NCI-H524 (cell line): Measurements from ENCODE around the gene KLF15.
"Not testable (repeated sequence)": the region's sequence is repeated elsewhere in the genome, so short reads cannot be mapped to it uniquely, and the experiment has no call there.

Experiments
- DNase-seq, 2 experiments: peaks; one replicate each; lab custom pipeline; 2025; lab: John Stamatoyannopoulos, UW

Gene KLF15

GRCh38 chr3:126345641-126346460, 11.4 kb downstream of the KLF15 start:
- no peak for DNase-seq

- DNase-seq = no peak
Measured at GRCh38 chr3:126345231-126345630, 12.0 kb downstream of the KLF15 start.

- no peak for DNase-seq
Measured at GRCh38 chr3:126344380-126345041, 12.7 kb downstream of the KLF15 start.

- DNase-seq = no peak
Measured at GRCh38 chr3:126343649-126344035, 13.6 kb downstream of the KLF15 start.

GRCh38 chr3:126342991-126343648, 14.1 kb downstream of the KLF15 start:
- peak; percentile 23 to 67 for DNase-seq

- DNase-seq = no peak
Measured at GRCh38 chr3:126342211-126342610, 15.0 kb downstream of the KLF15 start.

GRCh38 chr3:126341755-126342150, 15.5 kb downstream of the KLF15 start:
- DNase-seq = no peak

- no peak for DNase-seq
Measured at GRCh38 chr3:126340943-126341754, 16.1 kb downstream of the KLF15 start.

GRCh38 chr3:126340596-126340942, 16.6 kb downstream of the KLF15 start:
- DNase-seq = no peak

GRCh38 chr3:126340081-126340511, 17.1 kb downstream of the KLF15 start:
- DNase-seq = no peak

GRCh38 chr3:126339466-126339865, 17.7 kb downstream of the KLF15 start:
- no peak for DNase-seq

GRCh38 chr3:126338790-126339288, 18.4 kb downstream of the KLF15 start:
- no peak for DNase-seq

GRCh38 chr3:126337980-126338651, 19.1 kb downstream of the KLF15 start:
- no peak for DNase-seq

GRCh38 chr3:126331812-126332336, 25.3 kb downstream of the KLF15 start:
- not testable (repeated sequence) for DNase-seq

- no peak for DNase-seq
Measured at GRCh38 chr3:126329927-126330725, 27.1 kb downstream of the KLF15 start.

- DNase-seq = no peak
Measured at GRCh38 chr3:126326629-126327028, 30.6 kb downstream of the KLF15 start.

GRCh38 chr3:126322181-126322967, 34.8 kb downstream of the KLF15 start:
- DNase-seq = no peak

GRCh38 chr3:126321490-126321889, 35.7 kb downstream of the KLF15 start:
- no peak for DNase-seq

- no peak for DNase-seq
Measured at GRCh38 chr3:126320517-126321293, 36.5 kb downstream of the KLF15 start.
